GM12892 (cell line): Measurements from ENCODE around the gene PIK3R5.

Source experiments
- DNase-seq: peaks from one replicate; pipeline ENCODE4 v3.0.0; 2011; ENCODE audit not compliant: insufficient read length
- FAIRE-seq: peaks from 2 replicates; lab custom pipeline; 2011; peaks lifted over from hg19 to GRCh38; lab: Jason Lieb, UNC
- POLR2A ChIP-seq: IDR thresholded peaks from 2 replicates; pipeline ENCODE4 v1.6.1; 2011; ENCODE audit warnings: low read depth, low read length, control low read depth
- POLR2AphosphoS5 ChIP-seq: IDR thresholded peaks from 2 replicates; pipeline ENCODE4 v1.6.1; 2011; ENCODE audit warnings: low read depth, low read length, control low read depth
- TAF1 ChIP-seq: IDR thresholded peaks from 2 replicates; pipeline ENCODE4 v1.6.1; 2011; ENCODE audit warnings: low read depth, mild to moderate bottlenecking, control low read depth, low read length, borderline replicate concordance

Gene PIK3R5

GRCh38 chr17:8896641-8897635 lies 68.6 kb downstream of the PIK3R5 start:
- TF ChIP-seq POLR2AphosphoS5 (no peak), POLR2A (no peak), TAF1 (no peak)
- DNase-seq: no peak
- peak; percentile 54 for FAIRE-seq

- TF ChIP-seq POLR2A: no peak
- no peak for TF ChIP-seq POLR2AphosphoS5
- TF ChIP-seq TAF1: no peak
- no peak for DNase-seq
- FAIRE-seq: peak; percentile 50
Measured at GRCh38 chr17:8896087-8896486, 69.4 kb downstream of the PIK3R5 start.

GRCh38 chr17:8894673-8895578 lies 70.6 kb downstream of the PIK3R5 start:
- DNase-seq: peak; percentile 53
- peak; percentile 97 for FAIRE-seq
- TF ChIP-seq TAF1: no peak
- TF ChIP-seq POLR2A: no peak
- no peak for TF ChIP-seq POLR2AphosphoS5

GRCh38 chr17:8894202-8894671 lies 71.3 kb downstream of the PIK3R5 start:
- DNase-seq: no peak
- FAIRE-seq: no peak
- no peak for TF ChIP-seq POLR2A
- no peak for TF ChIP-seq POLR2AphosphoS5
- TF ChIP-seq TAF1: no peak

- FAIRE-seq (peak; percentile 65), DNase-seq (no peak)
- no peak for TF ChIP-seq POLR2A
- TF ChIP-seq TAF1: no peak
- no peak for TF ChIP-seq POLR2AphosphoS5
Measured at GRCh38 chr17:8893621-8894201, 71.8 kb downstream of the PIK3R5 start.

- no peak for TF ChIP-seq POLR2AphosphoS5
- TF ChIP-seq TAF1: no peak
- TF ChIP-seq POLR2A: no peak
- FAIRE-seq (peak; percentile 61), DNase-seq (no peak)
Measured at GRCh38 chr17:8893059-8893458, 72.4 kb downstream of the PIK3R5 start.

- no peak; the same call in 1 of the 2 replicates for TF ChIP-seq POLR2AphosphoS5
- 0 out of 2 replicates have a peak, but pooled peaks have one; percentile 25 for TF ChIP-seq POLR2A
- FAIRE-seq: peak; percentile 98
- no peak for DNase-seq
Measured at GRCh38 chr17:8892338-8892690, 73.2 kb downstream of the PIK3R5 start.

GRCh38 chr17:8890671-8891070 lies 74.8 kb downstream of the PIK3R5 start:
- TF ChIP-seq POLR2A (no peak), TAF1 (no peak), POLR2AphosphoS5 (no peak)
- FAIRE-seq (no peak), DNase-seq (no peak)

GRCh38 chr17:8889458-8890210 lies 75.9 kb downstream of the PIK3R5 start:
- FAIRE-seq (no peak), DNase-seq (no peak)
- 0 out of 2 replicates have a peak, but pooled peaks have one; percentile 26 for TF ChIP-seq POLR2AphosphoS5
- TF ChIP-seq POLR2A: no peak

- no peak for FAIRE-seq
- TF ChIP-seq TAF1 (no peak), POLR2A (no peak), POLR2AphosphoS5 (no peak)
- no peak for DNase-seq
Measured at GRCh38 chr17:8888704-8889302, 76.7 kb downstream of the PIK3R5 start.
